ENCODE measurements around the gene TPO.

DNA sequence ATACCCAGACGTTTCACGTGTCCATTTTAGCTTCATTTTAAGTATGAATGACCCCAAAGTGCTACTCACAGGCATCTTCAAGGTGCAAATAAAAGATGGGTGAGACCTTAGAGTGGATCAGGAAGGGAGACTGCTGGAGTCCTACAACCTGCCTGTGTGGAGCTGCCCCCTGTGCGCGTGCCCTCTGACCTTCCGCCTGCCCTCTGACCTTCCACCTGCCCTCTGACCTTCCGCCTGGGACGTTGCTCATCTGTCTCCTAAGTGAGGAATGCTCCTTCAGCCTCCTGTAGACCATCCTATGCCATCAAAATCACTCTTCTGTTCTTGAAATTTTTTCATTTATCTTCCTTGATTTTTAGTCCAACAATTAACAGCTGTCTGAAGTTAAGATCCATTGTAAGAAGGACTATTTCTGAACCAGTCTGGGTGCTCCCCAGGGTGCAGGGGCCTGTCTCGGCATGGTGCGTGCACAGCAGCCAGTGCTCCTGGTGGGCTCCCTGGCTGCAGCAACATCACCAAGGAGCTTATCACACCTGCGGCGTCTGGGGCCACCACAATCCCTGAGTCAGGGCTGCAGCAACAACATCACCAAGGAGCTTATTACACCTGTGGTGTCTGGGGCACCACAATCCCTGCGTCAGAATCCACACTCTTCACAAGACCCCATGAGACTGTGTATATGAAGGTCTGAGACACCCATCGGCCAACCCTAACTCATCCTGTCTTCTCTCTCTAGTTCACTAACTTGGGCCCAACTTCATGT is 86.0 kb downstream of the TPO start:
- TF ChIP-seq, protein P1, sequence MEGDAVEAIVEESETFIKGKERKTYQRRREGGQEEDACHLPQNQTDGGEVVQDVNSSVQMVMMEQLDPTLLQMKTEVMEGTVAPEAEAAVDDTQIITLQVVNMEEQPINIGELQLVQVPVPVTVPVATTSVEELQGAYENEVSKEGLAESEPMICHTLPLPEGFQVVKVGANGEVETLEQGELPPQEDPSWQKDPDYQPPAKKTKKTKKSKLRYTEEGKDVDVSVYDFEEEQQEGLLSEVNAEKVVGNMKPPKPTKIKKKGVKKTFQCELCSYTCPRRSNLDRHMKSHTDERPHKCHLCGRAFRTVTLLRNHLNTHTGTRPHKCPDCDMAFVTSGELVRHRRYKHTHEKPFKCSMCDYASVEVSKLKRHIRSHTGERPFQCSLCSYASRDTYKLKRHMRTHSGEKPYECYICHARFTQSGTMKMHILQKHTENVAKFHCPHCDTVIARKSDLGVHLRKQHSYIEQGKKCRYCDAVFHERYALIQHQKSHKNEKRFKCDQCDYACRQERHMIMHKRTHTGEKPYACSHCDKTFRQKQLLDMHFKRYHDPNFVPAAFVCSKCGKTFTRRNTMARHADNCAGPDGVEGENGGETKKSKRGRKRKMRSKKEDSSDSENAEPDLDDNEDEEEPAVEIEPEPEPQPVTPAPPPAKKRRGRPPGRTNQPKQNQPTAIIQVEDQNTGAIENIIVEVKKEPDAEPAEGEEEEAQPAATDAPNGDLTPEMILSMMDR (IDR thresholded peaks at IDR 0.05), result no peak
- no peak for TF ChIP-seq EZH2 (IDR thresholded peaks at IDR 0.05)
- no peak for TF ChIP-seq EZH2phosphoT487 (IDR thresholded peaks at IDR 0.05)
